ENCODE measurements around the gene PNPT1. TPM values are rescaled to one million over a fixed set of nuclear protein-coding genes. Genes with fewer than 3 reads are reported as not detected.
"Not testable (repeated sequence)": the region's sequence is repeated elsewhere in the genome, so short reads cannot be mapped to it uniquely, and the experiment has no call there.

The PNPT1 gene
- total RNA-seq, 8 experiments from 2014 or later, result 19.1 to 48.2 (median 29.2) TPM

- not testable (repeated sequence) for ATAC-seq (replicated peaks in 6 of 8); H3K4me1 ChIP-seq (replicated peaks in 1 of 2); H3K4me3 ChIP-seq; H3K27ac ChIP-seq
- in situ Hi-C loops (cut with MboI; ENCODE audit: low pct_unique_long_range_greater_than_20kb in 2 of 9, low sequenced_read_pairs in 9 of 9, unreplicated experiment in 9 of 9), result loop anchor here (10.0 to 25.0 kb wide), 5 partner anchors 297 to 422 kb away; no protein-coding TSS in a partner anchor
- WGBS, 10 experiments, result 0 to 95% (median 57%) methylated on average over 1 to 3 of the region's 3 CpGs; no CpG with 5 or more reads in 5 of the 10 experiments
Observed at GRCh38 chr2:55715178-55715577, 21.5 kb upstream of the PNPT1 start.

GRCh38 chr2:55712477-55713060 lies 18.9 kb upstream of the PNPT1 start:
- WGBS, 10 experiments, result 17 to 92% (median 78%) methylated on average over 1 to 6 of the region's 6 CpGs
- in situ Hi-C loops (cut with MboI; ENCODE audit: low pct_unique_long_range_greater_than_20kb in 2 of 9, low sequenced_read_pairs in 9 of 9, unreplicated experiment in 9 of 9), result loop anchor here (10.0 to 25.0 kb wide), 5 partner anchors 300 to 425 kb away; no protein-coding TSS in a partner anchor
- no peak for ATAC-seq (replicated peaks in 6 of 8)
- no peaks in the 10 kb centered on the region for H3K4me1 ChIP-seq (replicated peaks in 1 of 2)
- no peak overlapping the region for H3K4me3 ChIP-seq
- H3K27ac ChIP-seq, result no peak overlapping the region

GRCh38 chr2:55710025-55710424 lies 16.4 kb upstream of the PNPT1 start:
- H3K4me1 ChIP-seq (replicated peaks in 1 of 2), result no peaks in the 10 kb centered on the region

DNA sequence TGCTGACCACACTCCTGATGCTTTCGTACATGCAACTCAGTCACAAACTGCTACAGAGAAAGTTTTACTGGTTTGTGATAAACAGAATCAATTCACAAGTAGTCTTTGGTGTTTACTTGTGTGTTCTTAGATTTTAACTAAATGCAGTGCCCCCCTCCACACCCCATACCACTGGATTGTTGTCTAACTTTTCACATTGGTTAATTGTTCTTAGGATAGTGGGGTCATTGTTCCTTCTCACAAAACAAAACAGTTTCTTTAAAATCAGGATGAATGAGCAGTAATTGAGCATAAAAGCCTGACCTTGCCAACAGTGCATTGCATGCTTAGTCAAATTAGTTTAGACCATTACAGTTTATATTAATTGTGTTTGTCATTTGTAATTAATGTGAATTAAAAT lies 14.1 kb upstream of the PNPT1 start:
- no peak overlapping the region for H3K27ac ChIP-seq
- 33 to 100% (median 80%) methylated on average over 1 of the region's 1 CpG; no CpG with 5 or more reads in 5 of the 10 experiments for WGBS, 10 experiments
- H3K4me3 ChIP-seq, result no peak overlapping the region
- no peaks in the 10 kb centered on the region for H3K4me1 ChIP-seq (replicated peaks in 1 of 2)
- no peak for ATAC-seq (replicated peaks in 6 of 8)
- in situ Hi-C loops (cut with MboI; ENCODE audit: low pct_unique_long_range_greater_than_20kb in 2 of 9, low sequenced_read_pairs in 9 of 9, unreplicated experiment in 9 of 9), result loop anchor here in 8 of 9 experiments (25.0 kb wide), 3 partner anchors 305 to 430 kb away; no protein-coding TSS in a partner anchor

More at GRCh38 chr2:55710025-55710424, 16.4 kb upstream of the PNPT1 start:
- in situ Hi-C loops (cut with MboI; ENCODE audit: low pct_unique_long_range_greater_than_20kb in 2 of 9, low sequenced_read_pairs in 9 of 9, unreplicated experiment in 9 of 9), result loop anchor here (10.0 to 25.0 kb wide), 5 partner anchors 302 to 427 kb away; no protein-coding TSS in a partner anchor
- H3K4me3 ChIP-seq, result no peak overlapping the region
- no peak overlapping the region for H3K27ac ChIP-seq
- no peak for ATAC-seq (replicated peaks in 6 of 8)

GRCh38 chr2:55706258-55706657 lies 12.6 kb upstream of the PNPT1 start:
- 29 to 95% (median 85%) methylated on average over 1 to 4 of the region's 4 CpGs; no CpG with 5 or more reads in 1 of the 10 experiments for WGBS, 10 experiments
- in situ Hi-C loops (cut with MboI; ENCODE audit: low pct_unique_long_range_greater_than_20kb in 2 of 9, low sequenced_read_pairs in 9 of 9, unreplicated experiment in 9 of 9), result loop anchor here in 8 of 9 experiments (25.0 kb wide), 3 partner anchors 306 to 431 kb away; no protein-coding TSS in a partner anchor
- not testable (repeated sequence) for H3K27ac ChIP-seq; H3K4me3 ChIP-seq; H3K4me1 ChIP-seq (replicated peaks in 1 of 2); ATAC-seq (replicated peaks in 6 of 8)

DNA sequence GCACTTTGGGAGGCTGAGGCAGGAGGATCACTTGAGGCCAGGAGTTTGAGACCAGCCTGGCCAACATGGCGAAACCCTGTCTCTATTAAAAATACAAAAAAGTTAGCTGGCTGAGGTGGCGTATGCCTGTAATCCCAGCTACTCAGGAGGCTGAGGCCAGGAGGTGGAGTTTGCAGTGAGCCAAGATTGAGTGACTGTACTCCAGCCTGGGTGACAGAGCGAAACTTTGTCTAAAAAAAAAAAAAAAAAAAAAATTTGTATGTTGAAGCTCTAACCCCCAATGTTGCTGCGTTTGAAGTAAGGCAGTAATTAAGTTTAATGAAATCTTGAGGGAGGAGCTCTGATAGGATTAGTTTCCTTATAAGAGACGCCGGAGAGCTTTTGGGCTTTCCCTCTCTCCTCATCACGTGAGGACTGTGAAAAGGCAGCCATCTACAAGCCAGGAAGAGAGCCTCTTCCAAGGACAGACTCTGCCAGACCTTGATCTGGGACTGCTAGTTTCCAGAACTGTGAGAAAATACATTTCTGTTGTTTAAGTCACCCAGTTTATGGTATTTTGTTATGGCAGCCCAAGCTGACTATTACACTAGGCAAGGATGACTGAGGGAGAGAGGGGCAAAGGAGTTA lies 11.5 kb upstream of the PNPT1 start:
- H3K27ac ChIP-seq, result no peak overlapping the region
- in situ Hi-C loops (cut with MboI; ENCODE audit: low pct_unique_long_range_greater_than_20kb in 2 of 9, low sequenced_read_pairs in 9 of 9, unreplicated experiment in 9 of 9), result loop anchor here in 8 of 9 experiments (25.0 kb wide), 3 partner anchors 307 to 432 kb away; no protein-coding TSS in a partner anchor
- WGBS, 10 experiments, result 2 to 80% (median 68%) methylated on average over 2 to 6 of the region's 7 CpGs

GRCh38 chr2:55703350-55703749 lies 9.7 kb upstream of the PNPT1 start:
- WGBS, 10 experiments, result 18 to 85% (median 61%) methylated on average over 2 to 3 of the region's 4 CpGs; no CpG with 5 or more reads in 3 of the 10 experiments
- in situ Hi-C loops (cut with MboI; ENCODE audit: low pct_unique_long_range_greater_than_20kb in 2 of 9, low sequenced_read_pairs in 9 of 9, unreplicated experiment in 9 of 9), result loop anchor here in 8 of 9 experiments (25.0 kb wide), 3 partner anchors 309 to 434 kb away; no protein-coding TSS in a partner anchor

More for the DNA sequence above, 11.5 kb upstream of the PNPT1 start:
- Histone ChIP-seq H3K4me1 (replicated peaks in 1 of 2) (no peaks in the 10 kb centered on the region), H3K4me3 (no peak overlapping the region)
- peak in 1 of 8 experiments; percentile 69 for ATAC-seq (replicated peaks in 6 of 8)

GRCh38 chr2:55692740-55693139 lies 904 bp downstream of the PNPT1 start:
- WGBS, 10 experiments, result 4 to 29% (median 23%) methylated on average over 1 to 5 of the region's 5 CpGs; no CpG with 5 or more reads in 1 of the 10 experiments
- H3K27ac ChIP-seq; in situ Hi-C loops (cut with MboI; ENCODE audit: low pct_unique_long_range_greater_than_20kb in 2 of 9, low sequenced_read_pairs in 9 of 9, unreplicated experiment in 9 of 9); H3K4me1 ChIP-seq (replicated peaks in 1 of 2): not testable (repeated sequence)
- H3K4me3 ChIP-seq, result peak overlapping the region; percentile 54 to 99 (median 72)
- peak in 3 of 8 experiments; percentile 7 to 11 (median 9) for ATAC-seq (replicated peaks in 6 of 8)

More at GRCh38 chr2:55703350-55703749, 9.7 kb upstream of the PNPT1 start:
- H3K4me3 ChIP-seq, result no peak overlapping the region
- no peak for ATAC-seq (replicated peaks in 6 of 8)
- no peaks in the 10 kb centered on the region for H3K4me1 ChIP-seq (replicated peaks in 1 of 2)
- H3K27ac ChIP-seq, result no peak overlapping the region

- Histone ChIP-seq H3K4me1 (replicated peaks in 1 of 2) (no peaks in the 10 kb centered on the region), H3K27ac (no peak overlapping the region), H3K4me3 (no peak overlapping the region)
- in situ Hi-C loops (cut with MboI; ENCODE audit: low pct_unique_long_range_greater_than_20kb in 2 of 9, low sequenced_read_pairs in 9 of 9, unreplicated experiment in 9 of 9), result no loop called here
- WGBS, 10 experiments, result 26 to 100% (median 90%) methylated on average over 1 to 3 of the region's 3 CpGs
- no peak for ATAC-seq (replicated peaks in 6 of 8)
Observed at GRCh38 chr2:55672630-55673029, 21.0 kb downstream of the PNPT1 start.

- Histone ChIP-seq H3K4me3 (no peak overlapping the region), H3K27ac (no peak overlapping the region), H3K4me1 (replicated peaks in 1 of 2) (no peaks in the 10 kb centered on the region)
- ATAC-seq (replicated peaks in 6 of 8), result no peak
- in situ Hi-C loops (cut with MboI; ENCODE audit: low pct_unique_long_range_greater_than_20kb in 2 of 9, low sequenced_read_pairs in 9 of 9, unreplicated experiment in 9 of 9), result no loop called here
Observed at GRCh38 chr2:55668956-55669355, 24.7 kb downstream of the PNPT1 start.

DNA sequence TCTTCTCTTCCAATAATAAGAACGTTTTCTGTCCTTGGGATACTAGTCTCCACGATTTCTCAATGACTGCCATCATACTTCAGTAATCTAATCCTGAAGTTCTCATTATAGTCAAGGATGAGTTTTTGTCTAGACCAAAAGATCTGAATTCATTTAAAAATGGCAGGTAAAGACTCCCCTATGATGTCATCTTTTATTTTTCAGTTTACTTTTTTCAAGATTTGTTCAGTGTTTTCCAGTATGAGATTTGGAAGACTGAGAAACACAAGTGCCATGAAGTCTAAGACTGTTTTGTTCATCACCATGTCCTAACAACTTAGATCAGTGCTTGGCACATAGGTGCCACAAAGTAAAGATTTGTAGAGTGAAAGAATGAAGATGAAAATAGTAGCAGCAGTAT lies 40.4 kb downstream of the PNPT1 start:
- in situ Hi-C loops (cut with MboI; ENCODE audit: low pct_unique_long_range_greater_than_20kb in 2 of 9, low sequenced_read_pairs in 9 of 9, unreplicated experiment in 9 of 9), result no loop called here
- ATAC-seq (replicated peaks in 6 of 8), result no peak
- H3K4me3 ChIP-seq, result no peak overlapping the region
- no peaks in the 10 kb centered on the region for H3K4me1 ChIP-seq (replicated peaks in 1 of 2)
- WGBS, 10 experiments, result 79 to 100% (median 100%) methylated on average over 1 to 2 of the region's 2 CpGs
- no peak overlapping the region for H3K27ac ChIP-seq

DNA sequence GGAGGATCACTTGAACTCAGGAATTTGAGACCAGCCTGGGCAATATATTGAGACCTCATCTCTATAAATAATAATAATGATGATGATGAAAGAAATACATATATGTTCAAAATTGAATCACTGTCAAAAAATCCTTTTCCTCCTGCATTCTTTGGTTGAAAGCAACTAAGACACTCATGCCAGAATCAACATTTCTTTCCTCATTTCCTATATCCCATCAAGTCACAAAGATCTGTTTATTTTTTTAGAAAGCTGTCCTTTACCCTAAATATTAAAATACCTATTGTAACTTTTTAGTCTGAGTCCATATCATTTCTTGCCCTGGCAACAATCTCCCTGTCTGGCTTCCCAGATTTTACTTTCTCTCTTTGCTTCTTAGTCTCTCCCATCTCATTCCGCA lies 44.4 kb downstream of the PNPT1 start:
- no peaks in the 10 kb centered on the region for H3K4me1 ChIP-seq (replicated peaks in 1 of 2)
- WGBS, 10 experiments, result 80 to 100% (median 100%) methylated on average over 1 of the region's 1 CpG; no CpG with 5 or more reads in 2 of the 10 experiments

GRCh38 chr2:55636831-55637230 lies 56.8 kb downstream of the PNPT1 start:
- Histone ChIP-seq H3K27ac (no peak overlapping the region), H3K4me1 (replicated peaks in 1 of 2) (no peaks in the 10 kb centered on the region)
- WGBS, 10 experiments, result 90 to 100% (median 100%) methylated on average over 1 to 3 of the region's 3 CpGs; no CpG with 5 or more reads in 2 of the 10 experiments

More for the DNA sequence above, 44.4 kb downstream of the PNPT1 start:
- no peak overlapping the region for H3K4me3 ChIP-seq
- ATAC-seq (replicated peaks in 6 of 8), result no peak
- in situ Hi-C loops (cut with MboI; ENCODE audit: low pct_unique_long_range_greater_than_20kb in 2 of 9, low sequenced_read_pairs in 9 of 9, unreplicated experiment in 9 of 9), result no loop called here
- H3K27ac ChIP-seq, result no peak overlapping the region

More at GRCh38 chr2:55636831-55637230, 56.8 kb downstream of the PNPT1 start:
- no peak overlapping the region for H3K4me3 ChIP-seq
- in situ Hi-C loops (cut with MboI; ENCODE audit: low pct_unique_long_range_greater_than_20kb in 2 of 9, low sequenced_read_pairs in 9 of 9, unreplicated experiment in 9 of 9), result no loop called here
- no peak for ATAC-seq (replicated peaks in 6 of 8)
